ENCODE results near the gene CERS2.

Gene CERS2

GRCh38 chr1:150974580-150975478 lies at the start of gene CERS2:
Gene CERS2 (minus strand): TSS chr1:150974835. CDS start chr1:150969090, 5,745 bp downstream.
- Histone ChIP-seq H3K27ac (ENCODE audit: low read depth, low read length) (peak within 1 kb of the TSS; percentile 90), H3K9ac (ENCODE audit: low read length) (peak within 1 kb of the TSS; percentile 87), H3K27me3 (ENCODE audit: control insufficient read depth, insufficient read depth, low read length) (no peaks in the 10 kb centered on the region), H3K4me3 (ENCODE audit: low read depth, low read length) (peak within 1 kb of the TSS; percentile 88), H3K36me3 (ENCODE audit: control insufficient read depth, insufficient read depth, low read length) (no peaks in the 10 kb centered on the region), H3K9me3 (ENCODE audit: control insufficient read depth, insufficient read depth, low read depth, low read length) (no peaks in the 10 kb centered on the region), H3K4me1 (ENCODE audit: control insufficient read depth, insufficient read depth, low read length) (peaks cover 60% of the 10 kb centered on the region)

GRCh38 chr1:151013518-151013917 lies 38.9 kb upstream of the CERS2 start:
- no peak overlapping the region for H3K4me3 ChIP-seq (ENCODE audit: low read depth, low read length)

DNA sequence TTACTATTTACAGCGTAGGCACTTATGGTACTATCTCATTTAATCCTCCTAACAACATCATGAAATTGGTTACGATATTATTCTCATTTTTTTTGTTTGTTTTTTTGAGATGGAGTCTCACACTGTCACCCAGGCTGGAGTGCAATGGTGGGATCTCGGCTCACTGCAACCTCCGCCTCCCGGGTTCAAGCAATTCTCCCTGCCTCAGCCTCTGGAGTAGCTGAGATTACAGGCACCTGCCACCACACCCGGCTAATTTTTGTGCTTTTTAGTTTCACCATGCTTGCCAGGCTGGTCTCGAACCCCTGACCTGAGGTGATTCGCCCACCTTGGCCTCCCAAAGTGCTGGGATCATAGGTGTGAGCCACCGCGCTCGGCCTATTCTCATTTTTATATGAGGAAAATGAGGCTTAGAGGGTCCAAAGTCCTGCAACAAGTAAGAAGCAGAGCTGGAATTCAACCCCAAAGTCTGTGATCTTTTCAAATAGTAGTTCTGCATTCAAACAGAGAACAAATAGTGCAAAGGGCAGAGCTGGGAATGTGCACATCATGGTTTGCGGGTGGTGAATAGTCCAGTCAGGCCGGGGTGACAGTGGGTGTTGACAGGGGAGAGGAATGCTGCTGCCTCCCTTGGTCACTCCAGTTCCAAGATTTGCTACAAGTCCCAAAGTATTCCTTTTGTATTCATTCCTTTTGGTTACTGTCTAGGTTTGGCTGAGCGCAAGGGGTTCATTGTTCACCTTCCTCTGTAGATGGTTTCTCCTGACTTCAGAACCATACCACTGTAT lies 38.2 kb upstream of the CERS2 start:
- peaks cover 1% of the 10 kb centered on the region; the same call in 1 of the 2 replicates for H3K36me3 ChIP-seq (ENCODE audit: control insufficient read depth, insufficient read depth, low read length)
- H3K27me3 ChIP-seq (ENCODE audit: control insufficient read depth, insufficient read depth, low read length), result no peaks in the 10 kb centered on the region
- no peak overlapping the region for H3K4me3 ChIP-seq (ENCODE audit: low read depth, low read length)
- H3K27ac ChIP-seq (ENCODE audit: low read depth, low read length), result no peak overlapping the region
- H3K9ac ChIP-seq (ENCODE audit: low read length), result no peak overlapping the region
- no peaks in the 10 kb centered on the region for H3K9me3 ChIP-seq (ENCODE audit: control insufficient read depth, insufficient read depth, low read depth, low read length)
- H3K4me1 ChIP-seq (ENCODE audit: control insufficient read depth, insufficient read depth, low read length), result peaks cover 6% of the 10 kb centered on the region

More at GRCh38 chr1:151013518-151013917, 38.9 kb upstream of the CERS2 start:
- Histone ChIP-seq H3K9me3 (ENCODE audit: control insufficient read depth, insufficient read depth, low read depth, low read length) (no peaks in the 10 kb centered on the region), H3K9ac (ENCODE audit: low read length) (no peak overlapping the region), H3K27ac (ENCODE audit: low read depth, low read length) (no peak overlapping the region), H3K36me3 (ENCODE audit: control insufficient read depth, insufficient read depth, low read length) (peaks cover 6% of the 10 kb centered on the region; the same call in 1 of the 2 replicates), H3K27me3 (ENCODE audit: control insufficient read depth, insufficient read depth, low read length) (no peaks in the 10 kb centered on the region), H3K4me1 (ENCODE audit: control insufficient read depth, insufficient read depth, low read length) (peaks cover 4% of the 10 kb centered on the region; the same call in 1 of the 2 replicates)

DNA sequence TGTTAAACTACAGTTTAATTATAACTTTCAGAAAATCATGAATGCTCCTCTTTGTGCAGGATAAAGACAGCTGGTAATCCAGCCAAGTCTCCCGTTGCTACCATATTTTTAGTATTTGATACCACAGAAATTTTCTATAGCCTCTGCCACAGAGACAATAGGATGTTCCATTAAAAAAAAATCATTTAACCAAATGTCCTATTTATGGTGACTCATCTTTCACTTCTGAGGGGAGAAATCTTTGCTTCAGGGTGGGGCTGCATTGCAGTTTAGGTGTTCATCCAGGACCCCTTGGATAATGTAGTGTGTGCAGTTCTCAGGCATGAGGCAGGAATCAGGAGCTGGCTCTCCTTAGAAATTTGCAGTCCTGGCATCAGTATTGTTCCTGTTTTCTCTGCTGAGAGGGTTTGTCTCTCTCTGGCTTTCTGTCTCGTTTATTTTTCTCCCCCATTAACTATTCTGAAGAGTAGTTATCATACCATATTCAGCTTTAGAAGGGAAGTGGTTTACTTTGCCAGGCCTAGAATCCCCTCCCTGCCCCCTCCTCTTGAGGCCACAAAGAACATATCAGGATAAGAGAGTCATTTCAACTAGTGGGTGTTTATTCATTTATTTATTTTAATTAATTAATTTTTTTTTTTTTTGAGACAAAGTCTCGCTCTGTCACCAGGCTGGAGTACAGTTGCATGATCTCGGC lies 36.7 kb upstream of the CERS2 start:
- no peaks in the 10 kb centered on the region; the same call in 1 of the 2 replicates for H3K36me3 ChIP-seq (ENCODE audit: control insufficient read depth, insufficient read depth, low read length)
- no peak overlapping the region for H3K9ac ChIP-seq (ENCODE audit: low read length)
- peaks cover 18% of the 10 kb centered on the region for H3K4me1 ChIP-seq (ENCODE audit: control insufficient read depth, insufficient read depth, low read length)
- H3K27me3 ChIP-seq (ENCODE audit: control insufficient read depth, insufficient read depth, low read length), result no peaks in the 10 kb centered on the region
- no peaks in the 10 kb centered on the region for H3K9me3 ChIP-seq (ENCODE audit: control insufficient read depth, insufficient read depth, low read depth, low read length)
- no peak overlapping the region for H3K4me3 ChIP-seq (ENCODE audit: low read depth, low read length)
- H3K27ac ChIP-seq (ENCODE audit: low read depth, low read length), result no peak overlapping the region

DNA sequence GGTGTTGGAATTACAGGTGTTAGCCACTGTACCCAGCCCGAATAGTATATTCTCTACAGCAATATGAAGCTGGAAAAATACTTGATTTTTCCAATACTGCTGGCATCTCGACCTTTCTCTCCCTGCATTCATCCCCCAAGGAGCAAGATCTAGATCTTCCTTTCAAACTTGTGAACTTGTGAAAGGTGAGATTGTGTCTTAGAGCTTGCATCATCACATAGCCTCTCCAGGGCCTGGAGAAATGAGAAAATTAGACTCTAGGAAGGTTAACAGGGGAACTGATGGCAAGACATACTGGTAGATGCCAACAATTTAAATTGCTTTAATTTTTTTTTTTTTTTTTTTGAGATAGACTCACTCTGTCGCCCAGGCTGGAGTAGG lies 35.7 kb upstream of the CERS2 start:
- no peak overlapping the region for H3K4me3 ChIP-seq (ENCODE audit: low read depth, low read length)
- H3K27ac ChIP-seq (ENCODE audit: low read depth, low read length), result no peak overlapping the region
- H3K9me3 ChIP-seq (ENCODE audit: control insufficient read depth, insufficient read depth, low read depth, low read length), result no peaks in the 10 kb centered on the region
- no peaks in the 10 kb centered on the region for H3K36me3 ChIP-seq (ENCODE audit: control insufficient read depth, insufficient read depth, low read length)
- peaks cover 28% of the 10 kb centered on the region for H3K4me1 ChIP-seq (ENCODE audit: control insufficient read depth, insufficient read depth, low read length)
- H3K27me3 ChIP-seq (ENCODE audit: control insufficient read depth, insufficient read depth, low read length), result no peaks in the 10 kb centered on the region
- H3K9ac ChIP-seq (ENCODE audit: low read length), result no peak overlapping the region

DNA sequence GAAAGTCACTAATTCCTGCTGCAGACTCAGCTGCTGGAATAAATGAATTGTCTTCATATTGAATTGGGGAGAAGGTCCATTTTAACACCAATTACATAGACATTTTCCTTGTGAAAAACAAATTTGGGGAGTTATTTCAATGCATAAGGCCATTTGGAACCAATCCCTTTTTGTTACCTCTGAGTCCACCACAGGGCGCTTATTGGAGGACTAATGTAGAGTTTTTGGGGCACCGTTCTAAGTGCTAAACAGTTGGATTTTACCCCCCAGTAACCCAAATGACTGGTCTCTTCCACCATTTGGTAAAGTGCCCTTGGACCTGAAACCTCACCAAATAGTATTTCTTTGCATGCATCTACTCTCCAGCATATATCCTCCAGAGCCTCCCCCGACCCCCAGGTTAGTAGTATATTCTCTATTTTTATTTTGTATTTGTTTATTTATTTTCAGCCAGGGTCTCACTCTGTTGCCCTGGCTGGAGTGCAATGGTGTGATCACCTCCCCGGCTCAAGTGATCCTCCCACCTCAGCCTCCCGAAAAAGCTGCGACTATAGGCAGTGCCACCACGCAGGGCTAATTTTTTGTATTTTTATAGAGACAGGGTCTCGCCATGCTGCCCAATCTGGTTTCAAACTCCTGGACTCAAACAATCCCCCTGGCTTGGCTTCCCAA lies 35.2 kb upstream of the CERS2 start:
- H3K27me3 ChIP-seq (ENCODE audit: control insufficient read depth, insufficient read depth, low read length), result no peaks in the 10 kb centered on the region
- H3K9me3 ChIP-seq (ENCODE audit: control insufficient read depth, insufficient read depth, low read depth, low read length), result no peaks in the 10 kb centered on the region
- peaks cover 28% of the 10 kb centered on the region for H3K4me1 ChIP-seq (ENCODE audit: control insufficient read depth, insufficient read depth, low read length)
- H3K36me3 ChIP-seq (ENCODE audit: control insufficient read depth, insufficient read depth, low read length), result no peaks in the 10 kb centered on the region
- no peak overlapping the region for H3K9ac ChIP-seq (ENCODE audit: low read length)
- peak overlapping the region; percentile 97 for H3K4me3 ChIP-seq (ENCODE audit: low read depth, low read length)
- no peak overlapping the region for H3K27ac ChIP-seq (ENCODE audit: low read depth, low read length)

DNA sequence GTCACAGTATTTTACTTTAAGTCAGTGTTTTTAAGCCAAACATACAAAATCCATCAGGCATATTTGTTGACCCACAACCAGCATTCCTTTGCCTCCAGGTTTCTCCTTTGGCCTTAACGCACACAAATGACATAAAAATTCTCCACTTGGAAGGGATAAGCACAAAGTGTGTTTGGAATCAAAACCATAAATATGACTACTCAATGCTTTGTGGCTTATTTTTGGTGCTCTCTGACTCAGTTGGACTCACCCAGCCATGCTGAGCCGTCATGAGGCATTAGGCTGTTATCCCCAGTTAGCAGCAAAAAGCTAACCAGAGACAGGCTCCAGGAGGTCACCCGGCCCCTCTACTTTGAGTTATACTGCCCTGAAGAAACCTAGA lies 34.6 kb upstream of the CERS2 start:
- Histone ChIP-seq H3K27ac (ENCODE audit: low read depth, low read length) (no peak overlapping the region), H3K4me3 (ENCODE audit: low read depth, low read length) (peak overlapping the region; percentile 97), H3K9me3 (ENCODE audit: control insufficient read depth, insufficient read depth, low read depth, low read length) (no peaks in the 10 kb centered on the region), H3K36me3 (ENCODE audit: control insufficient read depth, insufficient read depth, low read length) (no peaks in the 10 kb centered on the region), H3K27me3 (ENCODE audit: control insufficient read depth, insufficient read depth, low read length) (no peaks in the 10 kb centered on the region), H3K9ac (ENCODE audit: low read length) (no peak overlapping the region), H3K4me1 (ENCODE audit: control insufficient read depth, insufficient read depth, low read length) (peaks cover 28% of the 10 kb centered on the region)

DNA sequence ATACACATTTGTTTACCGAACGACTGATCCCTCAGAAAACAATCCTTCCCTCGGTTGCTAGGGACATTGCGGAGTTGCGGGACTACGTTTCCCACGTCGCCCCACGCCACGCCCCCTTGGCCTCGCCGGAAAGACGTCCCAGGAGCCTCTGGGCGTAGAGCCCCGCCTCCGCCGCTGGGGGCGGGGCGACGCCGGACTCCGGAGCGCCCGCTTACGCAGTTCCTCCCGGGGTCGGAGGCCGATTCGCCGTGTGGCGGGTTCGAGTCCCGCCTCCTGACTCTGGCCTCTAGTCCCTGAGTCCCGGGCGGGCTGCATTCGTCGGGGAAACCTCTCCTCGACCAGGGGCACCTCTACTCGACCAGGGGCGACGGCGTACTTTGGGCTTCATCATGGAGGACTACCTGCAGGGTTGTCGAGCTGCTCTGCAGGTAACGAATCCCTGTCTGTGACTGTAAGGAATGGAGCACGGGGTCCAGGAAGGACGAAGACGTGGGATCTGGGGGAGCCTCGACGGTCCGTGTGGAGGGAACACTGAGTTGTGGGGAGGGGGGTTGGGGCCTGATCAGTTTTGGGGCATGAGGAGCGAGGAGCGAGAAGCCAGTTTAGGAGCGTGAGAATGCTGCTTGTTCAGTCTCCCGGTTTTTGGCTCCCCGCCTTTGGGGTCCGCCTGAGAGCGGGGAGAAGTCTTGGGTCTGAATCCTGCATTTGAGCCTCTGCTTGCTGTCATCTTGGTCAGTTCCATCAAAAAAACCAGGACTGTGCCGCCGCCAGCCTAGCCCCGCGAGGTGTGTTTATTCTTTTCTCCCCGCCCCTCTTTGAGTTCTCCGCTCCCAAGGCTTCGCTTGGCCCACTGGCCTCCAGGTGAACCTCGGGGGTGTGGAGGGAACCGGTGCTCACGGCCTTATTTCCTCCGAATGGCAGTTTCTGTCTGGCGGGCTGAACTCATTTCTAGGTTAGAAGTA lies 33.9 kb upstream of the CERS2 start, which contains the start of gene PRUNE1:
TSS of gene PRUNE1 (plus strand) at position 206 of the 962 bp plus-strand sequence. CDS start at position 390, 184 bp downstream.
- no peaks in the 10 kb centered on the region for H3K27me3 ChIP-seq (ENCODE audit: control insufficient read depth, insufficient read depth, low read length)
- H3K4me1 ChIP-seq (ENCODE audit: control insufficient read depth, insufficient read depth, low read length), result peaks cover 28% of the 10 kb centered on the region
- no peaks in the 10 kb centered on the region for H3K36me3 ChIP-seq (ENCODE audit: control insufficient read depth, insufficient read depth, low read length)
- H3K4me3 ChIP-seq (ENCODE audit: low read depth, low read length), result peak within 1 kb of the TSS; percentile 97
- peak within 1 kb of the TSS; percentile 71; the same call in 1 of the 2 replicates for H3K27ac ChIP-seq (ENCODE audit: low read depth, low read length)
- no peaks in the 10 kb centered on the region for H3K9me3 ChIP-seq (ENCODE audit: control insufficient read depth, insufficient read depth, low read depth, low read length)
- H3K9ac ChIP-seq (ENCODE audit: low read length), result peak within 1 kb of the TSS; percentile 85

- Histone ChIP-seq H3K36me3 (ENCODE audit: control insufficient read depth, insufficient read depth, low read length) (no peaks in the 10 kb centered on the region), H3K4me1 (ENCODE audit: control insufficient read depth, insufficient read depth, low read length) (peaks cover 28% of the 10 kb centered on the region), H3K27me3 (ENCODE audit: control insufficient read depth, insufficient read depth, low read length) (no peaks in the 10 kb centered on the region), H3K4me3 (ENCODE audit: low read depth, low read length) (peak overlapping the region; percentile 97), H3K27ac (ENCODE audit: low read depth, low read length) (peak overlapping the region; percentile 71; the same call in 1 of the 2 replicates), H3K9ac (ENCODE audit: low read length) (peak overlapping the region; percentile 25), H3K9me3 (ENCODE audit: control insufficient read depth, insufficient read depth, low read depth, low read length) (no peaks in the 10 kb centered on the region)
Measured at GRCh38 chr1:151007853-151008243, 33.2 kb upstream of the CERS2 start.

Data from HUES6 (cell line).